IPS-NIHi7 (cell line): ENCODE measurements around the gene KIF17.

ENCODE experiments used
- DNase-seq: peaks from one replicate; pipeline ENCODE4 v3.0.0; 2012; ENCODE audit warnings: mixed read lengths; ENCODE audit errors: extremely low spot score

The KIF17 gene

GRCh38 chr1:20710469-20711284, 7.1 kb downstream of the KIF17 start:
- DNase-seq: no peak

GRCh38 chr1:20709868-20710267, 7.9 kb downstream of the KIF17 start:
- DNase-seq: no peak

- no peak for DNase-seq
Observed at GRCh38 chr1:20708891-20709290, 8.9 kb downstream of the KIF17 start.

GRCh38 chr1:20708057-20708456, 9.8 kb downstream of the KIF17 start:
- no peak for DNase-seq

- no peak for DNase-seq
Observed at GRCh38 chr1:20706841-20707240, 11.0 kb downstream of the KIF17 start.

GRCh38 chr1:20705203-20705755, 12.5 kb downstream of the KIF17 start:
- DNase-seq: no peak

GRCh38 chr1:20704390-20705202, 13.2 kb downstream of the KIF17 start:
- no peak for DNase-seq

- DNase-seq: no peak
Observed at GRCh38 chr1:20703124-20703756, 14.6 kb downstream of the KIF17 start.

- DNase-seq: no peak
Observed at GRCh38 chr1:20702416-20702815, 15.4 kb downstream of the KIF17 start.

GRCh38 chr1:20701847-20702246, 16.0 kb downstream of the KIF17 start:
- DNase-seq: no peak

GRCh38 chr1:20701446-20701845, 16.4 kb downstream of the KIF17 start:
- no peak for DNase-seq

- DNase-seq: no peak
Observed at GRCh38 chr1:20700636-20701215, 17.1 kb downstream of the KIF17 start.

- DNase-seq: no peak
Observed at GRCh38 chr1:20699558-20699957, 18.2 kb downstream of the KIF17 start.

GRCh38 chr1:20698195-20698910, 19.5 kb downstream of the KIF17 start:
- no peak for DNase-seq

GRCh38 chr1:20697563-20697962, 20.2 kb downstream of the KIF17 start:
- DNase-seq: no peak

GRCh38 chr1:20696397-20697333, 21.1 kb downstream of the KIF17 start:
- DNase-seq: peak; percentile 96

GRCh38 chr1:20695515-20695914, 22.3 kb downstream of the KIF17 start:
- DNase-seq: no peak

- no peak for DNase-seq
Observed at GRCh38 chr1:20693623-20694022, 24.2 kb downstream of the KIF17 start.

- DNase-seq: no peak
Observed at GRCh38 chr1:20691872-20692271, 25.9 kb downstream of the KIF17 start.

- DNase-seq: no peak
Observed at GRCh38 chr1:20689645-20690056, 28.2 kb downstream of the KIF17 start.
